ENCODE measurements around the gene NFXL1. TPM values are rescaled to one million over a fixed set of nuclear protein-coding genes. Genes with fewer than 3 reads are reported as not detected.

Gene NFXL1
- polyA plus RNA-seq, 2 of the 4 experiments (the other 2 are of a cell fraction) = 7.1 to 15.7 TPM

- Histone ChIP-seq H3K27ac (no peak overlapping the region), H3K4me2 (no peak overlapping the region), H3K9me3 (no peaks in the 10 kb centered on the region), H3K4me3 (no peak overlapping the region), H3K4me1 (no peaks in the 10 kb centered on the region)
- ATAC-seq (no peak), FAIRE-seq (no peak), DNase-seq (ENCODE audit: low read depth in 1 of 2, low spot score in 1 of 2) (no peak)
- no peak for TF ChIP-seq CBX8 (IDR thresholded peaks at IDR 0.05)
- no peak for TF ChIP-seq REST (IDR thresholded peaks at IDR 0.05)
- no peak for TF ChIP-seq JUN (IDR thresholded peaks at IDR 0.05)
- TF ChIP-seq ESRRA (IDR thresholded peaks at IDR 0.05; ENCODE audit: borderline replicate concordance, low read length) = no peak
- TF ChIP-seq RCOR1 (IDR thresholded peaks at IDR 0.05; ENCODE audit: low read depth, low read length) = no peak
- no peak for TF ChIP-seq HOXB5 (CRISPR knock-in tag; IDR thresholded peaks at IDR 0.05)
- TF ChIP-seq RFX5 (IDR thresholded peaks at IDR 0.05) = no peak
- TF ChIP-seq, protein P1, sequence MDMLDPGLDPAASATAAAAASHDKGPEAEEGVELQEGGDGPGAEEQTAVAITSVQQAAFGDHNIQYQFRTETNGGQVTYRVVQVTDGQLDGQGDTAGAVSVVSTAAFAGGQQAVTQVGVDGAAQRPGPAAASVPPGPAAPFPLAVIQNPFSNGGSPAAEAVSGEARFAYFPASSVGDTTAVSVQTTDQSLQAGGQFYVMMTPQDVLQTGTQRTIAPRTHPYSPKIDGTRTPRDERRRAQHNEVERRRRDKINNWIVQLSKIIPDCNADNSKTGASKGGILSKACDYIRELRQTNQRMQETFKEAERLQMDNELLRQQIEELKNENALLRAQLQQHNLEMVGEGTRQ (IDR thresholded peaks at IDR 0.05) = no peak
- ChIA-PET CTCF (no interaction called here), POLR2A (no interaction called here)
- WGBS (ENCODE audit: missing lambda C conversion rate) = 91% methylated on average over 3 of the region's 3 CpGs
Measured at GRCh38 chr4:47876784-47877546, 37.4 kb downstream of the NFXL1 start.

- DNase-seq (ENCODE audit: low read depth in 1 of 2, low spot score in 1 of 2) (no peak), ATAC-seq (no peak), FAIRE-seq (no peak)
- no peak for TF ChIP-seq EHMT2 (IDR thresholded peaks at IDR 0.05; ENCODE audit: low read depth)
- TF ChIP-seq JUNB (IDR thresholded peaks at IDR 0.05) = no peak
- no peak for TF ChIP-seq HDAC2 (IDR thresholded peaks at IDR 0.05)
- no peak for TF ChIP-seq RAD21 (conservative IDR thresholded peaks at IDR 0.05 in 1 of 2, IDR thresholded peaks at IDR 0.05 in 1 of 2)
- no peak for TF ChIP-seq CBX8 (IDR thresholded peaks at IDR 0.05)
- no peak for TF ChIP-seq ATOH8 (CRISPR knock-in tag; IDR thresholded peaks at IDR 0.05; ENCODE audit: low read depth)
- TF ChIP-seq CHD4 (IDR thresholded peaks at IDR 0.05; ENCODE audit: borderline replicate concordance) = no peak
- TF ChIP-seq HEYL (CRISPR knock-in tag; IDR thresholded peaks at IDR 0.05) = no peak
- TF ChIP-seq FOXS1 (CRISPR knock-in tag; IDR thresholded peaks at IDR 0.05) = no peak
- no peak for TF ChIP-seq HOXB13 (CRISPR knock-in tag; IDR thresholded peaks at IDR 0.05; ENCODE audit: low read depth)
- no peak for TF ChIP-seq CBX2 (IDR thresholded peaks at IDR 0.05; ENCODE audit: borderline replicate concordance, low read depth)
- no peak for TF ChIP-seq FOSL2 (IDR thresholded peaks at IDR 0.05)
- no peak for TF ChIP-seq FOSL2 (CRISPR knock-in tag; IDR thresholded peaks at IDR 0.05)
- TF ChIP-seq POLR2A (IDR thresholded peaks at IDR 0.05; ENCODE audit: low read length) = no peak
- Histone ChIP-seq H3K9me3 (no peaks in the 10 kb centered on the region), H3K27ac (no peak overlapping the region), H3K4me1 (no peaks in the 10 kb centered on the region), H3K4me2 (no peak overlapping the region), H3K4me3 (no peak overlapping the region)
- CTCF ChIA-PET = no interaction called here
- POLR2A ChIA-PET = no interaction called here
Measured at GRCh38 chr4:47876310-47876709, 38.1 kb downstream of the NFXL1 start.
